Ascending aorta (tissue), 2 donors: ENCODE measurements around the gene PPIA. TPM values are rescaled to one million over a fixed set of nuclear protein-coding genes. Genes with fewer than 3 reads are reported as not detected.

ENCODE experiments used
- DNase-seq, 2 donors: peaks; one replicate each; pipeline ENCODE4 v3.0.0-alpha.2; 2019; ENCODE audit warnings: low spot score in 2 of 2
- H3K27ac ChIP-seq, 2 donors: fragments of 200-600 bp; sonication (generic); one replicate each; pipeline ENCODE4 v1.5.1; 2016 to 2017; ENCODE audit warnings: mild to moderate bottlenecking in 1 of 2
- H3K27me3 ChIP-seq: fragments of 200-600 bp; sonication (generic); one replicate; pipeline ENCODE4 v1.5.1; 2017
- H3K36me3 ChIP-seq, 2 donors: fragments of 200-600 bp; sonication (generic); one replicate each; pipeline ENCODE4 v1.5.1; 2016
- H3K4me1 ChIP-seq, 2 donors: fragments of 200-600 bp; sonication (generic); one replicate each; pipeline ENCODE4 v1.5.1; 2016 to 2017; ENCODE audit warnings: mild to moderate bottlenecking in 1 of 2
- H3K4me3 ChIP-seq, 2 donors: fragments of 200-600 bp; sonication (generic); one replicate each; pipeline ENCODE4 v1.5.1; 2016 to 2017; ENCODE audit warnings: mild to moderate bottlenecking in 1 of 2
- H3K9me3 ChIP-seq, 2 donors: fragments of 200-600 bp; sonication (generic); one replicate each; pipeline ENCODE4 v1.5.1; 2016
- intact Hi-C: fragments of 100-400 bp; cut with DNase I; formaldehyde crosslinking; loops from one replicate; pipeline ENCODE4 v1.15.1; 2023
- total RNA-seq: library from RNA; depleted of rRNA; stranded (reverse); fragments of >200 nt; gene quantifications from one replicate; pipeline ENCODE4 v1.1.0, GENCODE V29; 2016
- TF ChIP-seq, protein P1 (sequence below), 3 experiments: fragments of 200-600 bp in 2 of 3; fragments of 450-650 bp in 1 of 3; sonication (generic) in 2 of 3; IDR thresholded peaks; one replicate each; pipeline ENCODE4 v1.5.1; 2016 to 2019; ENCODE audit warnings: antibody characterized with exemption in 3 of 3, mild to moderate bottlenecking in 1 of 3, moderate library complexity in 1 of 3

The PPIA gene
- total RNA-seq, 1 donor from 2014 or later, result 945 TPM

DNA sequence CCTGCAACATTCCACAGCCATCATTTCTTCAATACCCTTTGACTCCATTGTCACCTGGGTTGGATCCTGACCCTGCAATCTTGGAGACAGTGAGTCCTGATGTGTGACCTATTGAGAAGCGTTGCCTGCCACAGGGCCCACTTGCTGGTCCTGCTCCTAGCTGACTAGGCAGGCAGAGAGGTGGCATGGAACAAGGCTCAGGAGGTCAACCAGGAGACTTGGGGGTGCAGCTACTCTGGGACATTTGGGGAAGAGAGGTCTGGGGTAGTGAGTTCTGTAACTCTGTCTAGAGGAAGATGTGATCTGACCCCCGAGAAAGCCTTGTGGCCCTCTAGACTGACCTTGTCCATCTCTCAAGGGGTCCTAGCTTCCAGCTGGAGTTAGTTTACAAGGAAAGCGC lies 46.1 kb upstream of the PPIA start:
- intact Hi-C loops, result no loop called here
- TF ChIP-seq, protein P1, sequence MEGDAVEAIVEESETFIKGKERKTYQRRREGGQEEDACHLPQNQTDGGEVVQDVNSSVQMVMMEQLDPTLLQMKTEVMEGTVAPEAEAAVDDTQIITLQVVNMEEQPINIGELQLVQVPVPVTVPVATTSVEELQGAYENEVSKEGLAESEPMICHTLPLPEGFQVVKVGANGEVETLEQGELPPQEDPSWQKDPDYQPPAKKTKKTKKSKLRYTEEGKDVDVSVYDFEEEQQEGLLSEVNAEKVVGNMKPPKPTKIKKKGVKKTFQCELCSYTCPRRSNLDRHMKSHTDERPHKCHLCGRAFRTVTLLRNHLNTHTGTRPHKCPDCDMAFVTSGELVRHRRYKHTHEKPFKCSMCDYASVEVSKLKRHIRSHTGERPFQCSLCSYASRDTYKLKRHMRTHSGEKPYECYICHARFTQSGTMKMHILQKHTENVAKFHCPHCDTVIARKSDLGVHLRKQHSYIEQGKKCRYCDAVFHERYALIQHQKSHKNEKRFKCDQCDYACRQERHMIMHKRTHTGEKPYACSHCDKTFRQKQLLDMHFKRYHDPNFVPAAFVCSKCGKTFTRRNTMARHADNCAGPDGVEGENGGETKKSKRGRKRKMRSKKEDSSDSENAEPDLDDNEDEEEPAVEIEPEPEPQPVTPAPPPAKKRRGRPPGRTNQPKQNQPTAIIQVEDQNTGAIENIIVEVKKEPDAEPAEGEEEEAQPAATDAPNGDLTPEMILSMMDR (IDR thresholded peaks at IDR 0.05), result no peak
- DNase-seq, result no peak
- Histone ChIP-seq H3K27ac (no peak overlapping the region), H3K9me3 (no peaks in the 10 kb centered on the region), H3K4me3 (peak overlapping the region in 1 of 2 donors; percentile 93), H3K4me1 (peaks cover 4 to 19% of the 10 kb centered on the region in 2 donors), H3K27me3 (no peaks in the 10 kb centered on the region), H3K36me3 (peaks cover 0 to 4% of the 10 kb centered on the region in 2 donors)

- no peak overlapping the region for H3K4me3 ChIP-seq
- intact Hi-C loops, result no loop called here
- H3K4me1 ChIP-seq, result peaks cover 4 to 26% of the 10 kb centered on the region in 2 donors
- no peaks in the 10 kb centered on the region for H3K9me3 ChIP-seq
- TF ChIP-seq, protein P1 (IDR thresholded peaks at IDR 0.05), result no peak
- no peak for DNase-seq
- H3K36me3 ChIP-seq, result peaks cover 0 to 4% of the 10 kb centered on the region in 2 donors
- no peak overlapping the region for H3K27ac ChIP-seq
- no peaks in the 10 kb centered on the region for H3K27me3 ChIP-seq
These were observed 45.4 kb upstream of the PPIA start for GRCh38 chr7:44750921-44751571.

GRCh38 chr7:44752822-44753221 lies 43.7 kb upstream of the PPIA start:
- Histone ChIP-seq H3K9me3 (no peaks in the 10 kb centered on the region), H3K27me3 (no peaks in the 10 kb centered on the region), H3K4me3 (no peak overlapping the region), H3K36me3 (peaks cover 12 to 16% of the 10 kb centered on the region in 2 donors), H3K27ac (no peak overlapping the region), H3K4me1 (peaks cover 4 to 35% of the 10 kb centered on the region in 2 donors)
- intact Hi-C loops, result no loop called here
- TF ChIP-seq, protein P1 (IDR thresholded peaks at IDR 0.05), result no peak
- DNase-seq, result no peak

- H3K36me3 ChIP-seq, result peaks cover 26 to 37% of the 10 kb centered on the region in 2 donors
- peak overlapping the region; percentile 9 to 45 for H3K27ac ChIP-seq
- no peaks in the 10 kb centered on the region for H3K9me3 ChIP-seq
- DNase-seq, result no peak
- intact Hi-C loops, result no loop called here
- TF ChIP-seq, protein P1 (IDR thresholded peaks at IDR 0.05), result no peak
- H3K4me3 ChIP-seq, result no peak overlapping the region
- H3K4me1 ChIP-seq, result peaks cover 0 to 25% of the 10 kb centered on the region in 2 donors
- H3K27me3 ChIP-seq, result no peaks in the 10 kb centered on the region
These were observed 41.4 kb upstream of the PPIA start for GRCh38 chr7:44754802-44755697.

- H3K9me3 ChIP-seq, result no peaks in the 10 kb centered on the region
- no peak for DNase-seq
- intact Hi-C loops, result no loop called here
- no peaks in the 10 kb centered on the region for H3K27me3 ChIP-seq
- no peak overlapping the region for H3K4me3 ChIP-seq
- H3K4me1 ChIP-seq, result peaks cover 0 to 20% of the 10 kb centered on the region in 2 donors
- H3K36me3 ChIP-seq, result peaks cover 35 to 46% of the 10 kb centered on the region in 2 donors
- H3K27ac ChIP-seq, result peak overlapping the region; percentile 9 to 45
- TF ChIP-seq, protein P1 (IDR thresholded peaks at IDR 0.05), result no peak
These were observed 40.5 kb upstream of the PPIA start for GRCh38 chr7:44755698-44756627.
